H1 (cell line): ENCODE data around the gene TRAPPC3.

Source experiments
- CTCF ChIP-seq, 3 experiments: IDR thresholded peaks; 1 replicate in 2 of 3; 2 replicates in 1 of 3; pipeline versions ENCODE4 v1.5.1 to v1.6.1; 2011; ENCODE audit warnings: low read length in 3 of 3, mild to moderate bottlenecking in 3 of 3, inconsistent platforms in 2 of 3, low read depth in 1 of 3, moderate library complexity in 1 of 3; ENCODE audit not compliant: insufficient read depth in 1 of 3; ENCODE audit errors: control extremely low read depth in 1 of 3
- EP300 ChIP-seq, 2 experiments: IDR thresholded peaks; 1 replicate in 1 of 2; 2 replicates in 1 of 2; pipeline ENCODE4 v1.6.1; 2011 to 2012; ENCODE audit warnings: low read depth in 2 of 2, low read length in 2 of 2, mild to moderate bottlenecking in 2 of 2, borderline replicate concordance in 1 of 2, inconsistent platforms in 1 of 2, moderate library complexity in 1 of 2
- EZH2 ChIP-seq: fragments of 200-600 bp; sonication (generic); IDR thresholded peaks from 2 replicates; pipeline ENCODE4 v1.7.1; 2012; ENCODE audit warnings: low read depth, mild to moderate bottlenecking, moderate library complexity, low read length, inconsistent platforms; ENCODE audit not compliant: severe bottlenecking
- NRF1 ChIP-seq: IDR thresholded peaks from 2 replicates; pipeline ENCODE4 v1.6.1; 2011; ENCODE audit warnings: mild to moderate bottlenecking, low read depth, low read length, improper control_type of control experiment
- PHF8 ChIP-seq: fragments of 200-600 bp; sonication (generic); conservative IDR thresholded peaks from 2 replicates; pipeline ENCODE4 v1.7.1; 2012; ENCODE audit warnings: low read depth, mild to moderate bottlenecking, inconsistent platforms, low read length, moderate library complexity
- POLR2A ChIP-seq, 2 experiments: IDR thresholded peaks; 1 replicate in 1 of 2; 2 replicates in 1 of 2; pipeline ENCODE4 v1.6.1; 2011; ENCODE audit warnings: low read depth in 2 of 2, low read length in 2 of 2, mild to moderate bottlenecking in 2 of 2; ENCODE audit errors: control extremely low read depth in 1 of 2
- POLR2AphosphoS5 ChIP-seq: IDR thresholded peaks from 2 replicates; pipeline ENCODE4 v1.6.1; 2011; ENCODE audit warnings: low read depth, low read length
- TAF1 ChIP-seq: IDR thresholded peaks from 2 replicates; pipeline ENCODE4 v1.6.1; 2011; ENCODE audit warnings: mild to moderate bottlenecking, low read depth, low read length
- ZNF274 ChIP-seq: IDR thresholded peaks from 2 replicates; pipeline ENCODE4 v1.7.0; 2012; ENCODE audit warnings: low read length, borderline replicate concordance; ENCODE audit errors: extremely low read depth

GRCh38 chr1:36134031-36134430 is 15.3 kb downstream of the TRAPPC3 start:
- no peak for TF ChIP-seq POLR2AphosphoS5
- no peak for TF ChIP-seq CTCF (IDR thresholded peaks at IDR 0.05; ENCODE audit: control extremely low read depth in 1 of 3, insufficient read depth in 1 of 3, low read depth in 1 of 3, low read length in 3 of 3)
- TF ChIP-seq POLR2A (IDR thresholded peaks at IDR 0.05; ENCODE audit: control extremely low read depth in 1 of 2, low read depth in 2 of 2, low read length in 2 of 2), result no peak
- no peak for TF ChIP-seq ZNF274
- no peak for TF ChIP-seq PHF8
- TF ChIP-seq EZH2, result no peak
- TF ChIP-seq TAF1, result no peak
- TF ChIP-seq NRF1, result no peak
- no peak for TF ChIP-seq EP300 (IDR thresholded peaks at IDR 0.05; ENCODE audit: borderline replicate concordance in 1 of 2, low read depth in 2 of 2, low read length in 2 of 2)
